OCI-LY3 (cell line): Measurements from ENCODE around the gene PEX11B.

ENCODE experiments used
- H2AFZ ChIP-seq: fragments of 200-600, 300-600 bp; shearing (Covaris generic); 2 replicates; pipeline ENCODE4 v1.6.0; 2014; ENCODE audit warnings: antibody characterized with exemption, low read depth, low read length
- H3K27ac ChIP-seq: fragments of 200-600, 300-600 bp; sonication (generic); 2 replicates; pipeline ENCODE4 v1.5.1; 2014; ENCODE audit warnings: mild to moderate bottlenecking, low read length, moderate library complexity, mixed read lengths
- H3K27me3 ChIP-seq: fragments of 200-600, 300-600 bp; sonication (generic); 2 replicates; pipeline ENCODE4 v1.6.1; 2014; ENCODE audit warnings: low read depth, low read length, mixed read lengths
- H3K36me3 ChIP-seq: fragments of 200-600, 300-600 bp; sonication (generic); replicated peaks from 2 replicates; pipeline ENCODE3; 2014; ENCODE audit warnings: low read depth, low read length, mixed read lengths
- H3K4me1 ChIP-seq: fragments of 300-600, 200-600 bp; sonication (generic); 2 replicates; pipeline ENCODE4 v1.6.1; 2014; ENCODE audit warnings: low read length, mixed read lengths
- H3K4me2 ChIP-seq: fragments of 200-600, 300-600 bp; sonication (generic); 2 replicates; pipeline ENCODE4 v1.6.1; 2014; ENCODE audit warnings: low read length, mixed read lengths
- H3K4me3 ChIP-seq: fragments of 300-600, 200-600 bp; sonication (generic); 2 replicates; pipeline ENCODE4 v1.5.1; 2014; ENCODE audit warnings: antibody characterized with exemption, mild to moderate bottlenecking, low read length, moderate library complexity
- H3K79me2 ChIP-seq: fragments of 300-600, 200-600 bp; shearing (Covaris generic); 2 replicates; pipeline ENCODE4 v1.6.1; 2014; ENCODE audit warnings: mild to moderate bottlenecking, low read length, mixed read lengths
- H3K9ac ChIP-seq: fragments of 300-600, 200-600 bp; shearing (Covaris generic); 2 replicates; pipeline ENCODE4 v1.6.0; 2014; ENCODE audit warnings: mild to moderate bottlenecking, low read length, moderate library complexity
- H3K9me3 ChIP-seq: fragments of 200-600, 300-600 bp; shearing (Covaris generic); 2 replicates; pipeline ENCODE4 v1.6.1; 2014; ENCODE audit warnings: low read length, mixed read lengths; ENCODE audit not compliant: insufficient read depth
- H4K20me1 ChIP-seq: fragments of 200-600, 300-600 bp; sonication (generic); 2 replicates; pipeline ENCODE4 v1.6.1; 2016; ENCODE audit warnings: low read length, mixed read lengths; ENCODE audit not compliant: insufficient read depth
- EZH2phosphoT487 ChIP-seq: fragments of 200-600 bp; shearing (Covaris generic); IDR thresholded peaks from 2 replicates; pipeline ENCODE4 v1.6.1; 2018; ENCODE audit warnings: antibody characterized with exemption, mixed run types, low read depth
- TF ChIP-seq, protein P1 (sequence below): fragments of 200-600, 300-600 bp; sonication (generic); IDR thresholded peaks from 2 replicates; pipeline ENCODE4 v1.5.1; 2014; ENCODE audit warnings: antibody characterized with exemption, low read length, low read depth

Gene PEX11B

DNA sequence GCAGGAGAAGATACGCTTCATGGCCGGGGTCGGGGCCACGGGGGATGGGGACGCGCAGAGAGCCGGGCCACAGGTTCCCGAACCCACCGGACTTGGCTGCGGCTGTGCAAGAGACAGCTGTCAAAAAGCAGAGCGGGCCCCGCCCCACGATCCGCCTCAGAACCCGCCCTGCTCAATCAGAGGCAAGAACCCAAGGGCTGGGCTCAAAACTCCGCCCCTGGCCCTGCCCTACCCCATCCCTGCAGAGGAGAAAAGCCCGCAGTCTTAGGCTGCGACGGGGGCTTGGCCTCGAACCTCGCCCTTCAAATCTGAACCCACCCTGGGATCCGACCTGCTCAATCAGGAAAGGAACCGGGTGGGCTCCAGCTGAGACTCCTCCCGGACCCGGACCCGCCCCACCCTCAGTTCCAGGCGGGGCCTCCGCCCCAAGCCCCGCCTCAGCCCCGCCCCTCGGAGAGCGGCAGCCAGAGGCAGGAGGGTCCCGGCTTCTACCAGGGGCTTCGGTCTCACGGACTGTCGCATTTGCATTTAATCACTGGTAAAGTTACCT, 32.7 kb downstream of the PEX11B start, which contains the start of gene ANKRD35:
Gene ANKRD35 (minus strand): TSS at position 129 of the 550 bp plus-strand sequence. CDS start 108 bp downstream, at position 21.
- H3K27ac ChIP-seq: no peak within 1 kb of the TSS

DNA sequence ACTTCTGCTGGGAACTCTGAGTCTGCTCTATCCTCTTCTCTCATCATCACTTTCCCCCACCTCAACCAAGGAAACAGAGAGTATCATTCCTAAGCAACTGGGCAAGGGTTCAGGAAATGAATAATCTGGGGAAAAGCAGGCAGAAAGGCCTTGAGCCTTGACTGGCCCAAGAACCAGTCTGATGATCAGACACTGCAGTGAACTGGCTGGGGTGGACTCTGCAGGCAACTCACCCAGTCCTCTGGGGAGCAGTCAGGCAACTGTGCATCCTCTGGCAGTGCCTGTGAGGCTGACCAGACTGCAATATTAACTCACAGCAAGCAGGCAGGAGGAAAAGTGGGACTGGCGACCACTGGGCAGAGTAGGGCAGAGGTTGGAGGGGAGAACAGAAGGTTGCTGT, 33.8 kb downstream of the PEX11B start:
- H3K36me3 ChIP-seq: no peaks in the 10 kb centered on the region
- no peak overlapping the region for H3K9ac ChIP-seq
- H3K9me3 ChIP-seq: no peaks in the 10 kb centered on the region
- no peak for TF ChIP-seq EZH2phosphoT487
- TF ChIP-seq, protein P1, sequence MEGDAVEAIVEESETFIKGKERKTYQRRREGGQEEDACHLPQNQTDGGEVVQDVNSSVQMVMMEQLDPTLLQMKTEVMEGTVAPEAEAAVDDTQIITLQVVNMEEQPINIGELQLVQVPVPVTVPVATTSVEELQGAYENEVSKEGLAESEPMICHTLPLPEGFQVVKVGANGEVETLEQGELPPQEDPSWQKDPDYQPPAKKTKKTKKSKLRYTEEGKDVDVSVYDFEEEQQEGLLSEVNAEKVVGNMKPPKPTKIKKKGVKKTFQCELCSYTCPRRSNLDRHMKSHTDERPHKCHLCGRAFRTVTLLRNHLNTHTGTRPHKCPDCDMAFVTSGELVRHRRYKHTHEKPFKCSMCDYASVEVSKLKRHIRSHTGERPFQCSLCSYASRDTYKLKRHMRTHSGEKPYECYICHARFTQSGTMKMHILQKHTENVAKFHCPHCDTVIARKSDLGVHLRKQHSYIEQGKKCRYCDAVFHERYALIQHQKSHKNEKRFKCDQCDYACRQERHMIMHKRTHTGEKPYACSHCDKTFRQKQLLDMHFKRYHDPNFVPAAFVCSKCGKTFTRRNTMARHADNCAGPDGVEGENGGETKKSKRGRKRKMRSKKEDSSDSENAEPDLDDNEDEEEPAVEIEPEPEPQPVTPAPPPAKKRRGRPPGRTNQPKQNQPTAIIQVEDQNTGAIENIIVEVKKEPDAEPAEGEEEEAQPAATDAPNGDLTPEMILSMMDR: no peak
- no peak overlapping the region for H3K4me2 ChIP-seq
- no peaks in the 10 kb centered on the region for H4K20me1 ChIP-seq
- no peak overlapping the region for H3K4me3 ChIP-seq
- H3K27ac ChIP-seq: no peak overlapping the region
- peaks cover 28% of the 10 kb centered on the region for H3K27me3 ChIP-seq
- H2AFZ ChIP-seq: no peak overlapping the region
- no peaks in the 10 kb centered on the region for H3K79me2 ChIP-seq
- H3K4me1 ChIP-seq: peaks cover 17% of the 10 kb centered on the region

More for the DNA sequence above, 32.7 kb downstream of the PEX11B start, which contains the start of gene ANKRD35:
- Histone ChIP-seq H3K36me3 (no peaks in the 10 kb centered on the region), H3K9ac (no peak within 1 kb of the TSS; the same call in 1 of the 2 replicates), H3K27me3 (peaks cover 28% of the 10 kb centered on the region), H3K4me1 (peaks cover 17% of the 10 kb centered on the region), H2AFZ (peak within 1 kb of the TSS; percentile 94), H3K79me2 (no peaks in the 10 kb centered on the region), H4K20me1 (no peaks in the 10 kb centered on the region), H3K9me3 (no peaks in the 10 kb centered on the region), H3K4me2 (peak within 1 kb of the TSS; percentile 93), H3K4me3 (peak within 1 kb of the TSS; percentile 87)
- TF ChIP-seq, protein P1: no peak
- TF ChIP-seq EZH2phosphoT487: no peak

DNA sequence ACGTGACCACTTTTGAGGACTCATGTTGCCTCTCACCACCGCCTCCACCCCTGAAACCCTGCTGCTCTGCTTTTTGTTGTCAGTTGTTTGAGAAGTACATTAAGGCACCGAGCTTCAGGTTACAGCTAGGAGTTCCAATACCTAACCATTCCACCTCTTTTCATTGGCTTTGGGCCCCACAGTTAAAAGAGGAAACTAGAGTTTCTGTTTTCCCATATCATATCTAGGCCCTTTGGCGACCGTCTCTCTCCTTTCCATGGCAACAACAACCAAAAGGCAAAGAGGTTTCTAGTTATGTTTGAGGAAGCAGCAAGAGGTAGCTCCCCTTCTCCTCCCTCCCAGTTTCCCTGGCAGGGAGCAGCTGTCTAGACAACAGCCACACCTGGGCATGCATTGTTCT, 38.7 kb downstream of the PEX11B start:
- TF ChIP-seq, protein P1: no peak
- TF ChIP-seq EZH2phosphoT487: no peak
- H3K27me3 ChIP-seq: peaks cover 40% of the 10 kb centered on the region
- H3K9me3 ChIP-seq: no peaks in the 10 kb centered on the region
- H3K4me2 ChIP-seq: no peak overlapping the region
- no peak overlapping the region for H3K27ac ChIP-seq
- no peak overlapping the region for H3K4me3 ChIP-seq
- no peak overlapping the region for H3K9ac ChIP-seq
- no peak overlapping the region for H2AFZ ChIP-seq
- peaks cover 17% of the 10 kb centered on the region for H3K4me1 ChIP-seq
- H4K20me1 ChIP-seq: no peaks in the 10 kb centered on the region
- no peaks in the 10 kb centered on the region for H3K36me3 ChIP-seq
- H3K79me2 ChIP-seq: no peaks in the 10 kb centered on the region

DNA sequence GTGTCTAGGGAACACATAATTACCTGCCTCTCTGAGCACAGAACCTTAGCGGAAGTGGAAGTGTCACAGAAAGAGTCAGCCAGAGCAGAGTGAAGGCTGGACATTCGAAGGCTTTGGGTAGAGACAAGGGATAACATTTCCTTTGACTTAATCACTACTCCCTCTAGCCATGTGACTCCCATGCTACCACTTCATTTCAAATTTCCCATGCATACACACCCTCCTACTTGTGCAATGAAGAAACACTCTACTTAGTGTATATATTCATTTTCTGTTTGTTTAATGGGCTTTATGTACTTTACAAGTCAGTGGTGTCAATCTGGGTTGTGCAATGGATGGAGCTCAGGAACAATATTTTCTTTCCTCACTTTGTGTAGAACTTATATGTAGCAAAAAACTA, 39.8 kb downstream of the PEX11B start:
- no peaks in the 10 kb centered on the region for H4K20me1 ChIP-seq
- peaks cover 14% of the 10 kb centered on the region for H3K4me1 ChIP-seq
- H3K9ac ChIP-seq: no peak overlapping the region
- no peak overlapping the region for H2AFZ ChIP-seq
- no peak overlapping the region for H3K27ac ChIP-seq
- TF ChIP-seq, protein P1: no peak
- TF ChIP-seq EZH2phosphoT487: no peak
- H3K9me3 ChIP-seq: no peaks in the 10 kb centered on the region
- H3K79me2 ChIP-seq: no peaks in the 10 kb centered on the region
- no peak overlapping the region for H3K4me2 ChIP-seq
- no peaks in the 10 kb centered on the region for H3K36me3 ChIP-seq
- peaks cover 30% of the 10 kb centered on the region for H3K27me3 ChIP-seq
- H3K4me3 ChIP-seq: no peak overlapping the region
